Measurements from ENCODE around the gene SH3PXD2B.

- TF ChIP-seq POLR2AphosphoS5 (IDR thresholded peaks at IDR 0.05) (no peak), POLR2A (IDR thresholded peaks at IDR 0.05) (no peak)
Measured at GRCh38 chr5:172373680-172374079, 80.6 kb downstream of the SH3PXD2B start.

All from stomach (tissue), 4 donors.